HepG2 (cell line): Measurements from ENCODE around the gene DPP7. TPM values are rescaled to one million over a fixed set of nuclear protein-coding genes. Genes with fewer than 3 reads are reported as not detected.
A peak's percentile ranks its signal among the peaks of the same experiment; 100 is the strongest.

Experiments used
- HDAC2 ChIP-seq: sonication (generic); formaldehyde crosslinking; IDR thresholded peaks from 2 replicates; pipeline ENCODE4 v1.4.0; 2020; ENCODE audit warnings: missing genetic modification reagents
- RELA ChIP-seq: sonication (generic); formaldehyde crosslinking; IDR thresholded peaks from 2 replicates; pipeline ENCODE4 v1.4.0; 2020; ENCODE audit warnings: missing genetic modification reagents
- ZFYVE20 ChIP-seq: sonication (generic); formaldehyde crosslinking; IDR thresholded peaks from 2 replicates; pipeline ENCODE4 v1.8.0; 2023; ENCODE audit warnings: low read depth, mild to moderate bottlenecking, moderate library complexity, missing genetic modification reagents, borderline replicate concordance
- ZNF30 ChIP-seq: sonication (generic); formaldehyde crosslinking; IDR thresholded peaks from 2 replicates; pipeline ENCODE4 v1.5.0; 2020; ENCODE audit warnings: mild to moderate bottlenecking, missing genetic modification reagents
- ZNF629 ChIP-seq: sonication (generic); formaldehyde crosslinking; conservative IDR thresholded peaks from 2 replicates; pipeline ENCODE4 v1.5.0; 2020; ENCODE audit warnings: missing genetic modification reagents
- ZNF644 ChIP-seq: IDR thresholded peaks from 2 replicates; pipeline ENCODE4 v1.6.1; 2016; ENCODE audit warnings: low read depth
- ZSCAN25 ChIP-seq: sonication (generic); formaldehyde crosslinking; IDR thresholded peaks from 2 replicates; pipeline ENCODE4 v1.8.0; 2022; ENCODE audit warnings: mild to moderate bottlenecking, missing genetic modification reagents
- polyA plus RNA-seq, 8 experiments: library from polyadenylated mRNA; depleted of rRNA in 3 of 8; stranded (reverse) in 7 of 8; unstranded in 1 of 8; fragments of >200 nt; fragmentation: Illumina TruSeq in 4 of 8; extraction: Trizol in 4 of 8; gene quantifications; 2 replicates each; pipeline versions ENCODE4 v1.2.1 to v1.2.3, GENCODE V29; 2011 to 2016; ENCODE audit warnings: low read depth in 4 of 8, missing spikeins in 1 of 8, mixed read lengths in 1 of 8; ENCODE audit not compliant: insufficient read depth in 1 of 8
- total RNA-seq, 5 experiments: library from RNA; depleted of rRNA; stranded (reverse); fragments of >200 nt; fragmentation: Illumina TruSeq; extraction: Trizol; gene quantifications; 2 replicates each; pipeline ENCODE4 v1.2.3, GENCODE V29; 2016; ENCODE audit warnings: low read depth in 1 of 5
- TF ChIP-seq, protein P1 (sequence below): sonication (generic); formaldehyde crosslinking; IDR thresholded peaks from 2 replicates; pipeline ENCODE4 v1.4.0; 2020; ENCODE audit warnings: missing genetic modification reagents
- TF ChIP-seq, protein P2 (sequence below): sonication (generic); formaldehyde crosslinking; IDR thresholded peaks from 2 replicates; pipeline ENCODE4 v1.5.0; 2020; ENCODE audit warnings: mild to moderate bottlenecking, missing genetic modification reagents
- TF ChIP-seq, protein P3 (sequence below): sonication (generic); formaldehyde crosslinking; IDR thresholded peaks from 2 replicates; pipeline ENCODE4 v1.5.0; 2020; ENCODE audit warnings: mild to moderate bottlenecking, missing genetic modification reagents, borderline replicate concordance
- TF ChIP-seq, protein P4 (sequence below): sonication (generic); formaldehyde crosslinking; IDR thresholded peaks from 2 replicates; pipeline ENCODE4 v1.5.0; 2020; ENCODE audit warnings: missing genetic modification reagents, mild to moderate bottlenecking, borderline replicate concordance

The DPP7 gene
- total and polyA plus RNA-seq, 2 of the 13 experiments (the other 11 are each of a cell fraction or from before 2014, with no cell fraction given), result 1.2 to 4.5 TPM

- TF ChIP-seq, protein P1, sequence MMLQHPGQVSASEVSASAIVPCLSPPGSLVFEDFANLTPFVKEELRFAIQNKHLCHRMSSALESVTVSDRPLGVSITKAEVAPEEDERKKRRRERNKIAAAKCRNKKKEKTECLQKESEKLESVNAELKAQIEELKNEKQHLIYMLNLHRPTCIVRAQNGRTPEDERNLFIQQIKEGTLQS, result no peak
- TF ChIP-seq ZSCAN25 (CRISPR knock-in tag), result no peak
- no peak for TF ChIP-seq ZFYVE20 (CRISPR knock-in tag)
- no peak for TF ChIP-seq ZNF629 (CRISPR knock-in tag)
- TF ChIP-seq ZNF644 (CRISPR knock-in tag), result no peak
- TF ChIP-seq, protein P2, sequence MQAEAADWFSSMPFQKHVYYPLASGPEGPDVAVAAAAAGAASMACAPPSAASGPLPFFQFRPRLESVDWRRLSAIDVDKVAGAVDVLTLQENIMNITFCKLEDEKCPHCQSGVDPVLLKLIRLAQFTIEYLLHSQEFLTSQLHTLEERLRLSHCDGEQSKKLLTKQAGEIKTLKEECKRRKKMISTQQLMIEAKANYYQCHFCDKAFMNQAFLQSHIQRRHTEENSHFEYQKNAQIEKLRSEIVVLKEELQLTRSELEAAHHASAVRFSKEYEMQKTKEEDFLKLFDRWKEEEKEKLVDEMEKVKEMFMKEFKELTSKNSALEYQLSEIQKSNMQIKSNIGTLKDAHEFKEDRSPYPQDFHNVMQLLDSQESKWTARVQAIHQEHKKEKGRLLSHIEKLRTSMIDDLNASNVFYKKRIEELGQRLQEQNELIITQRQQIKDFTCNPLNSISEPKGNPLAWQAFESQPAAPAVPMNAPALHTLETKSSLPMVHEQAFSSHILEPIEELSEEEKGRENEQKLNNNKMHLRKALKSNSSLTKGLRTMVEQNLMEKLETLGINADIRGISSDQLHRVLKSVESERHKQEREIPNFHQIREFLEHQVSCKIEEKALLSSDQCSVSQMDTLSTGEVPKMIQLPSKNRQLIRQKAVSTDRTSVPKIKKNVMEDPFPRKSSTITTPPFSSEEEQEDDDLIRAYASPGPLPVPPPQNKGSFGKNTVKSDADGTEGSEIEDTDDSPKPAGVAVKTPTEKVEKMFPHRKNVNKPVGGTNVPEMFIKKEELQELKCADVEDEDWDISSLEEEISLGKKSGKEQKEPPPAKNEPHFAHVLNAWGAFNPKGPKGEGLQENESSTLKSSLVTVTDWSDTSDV, result peak; percentile 54; the same call in 1 of the 2 replicates
- no peak for TF ChIP-seq RELA
- TF ChIP-seq, protein P3, sequence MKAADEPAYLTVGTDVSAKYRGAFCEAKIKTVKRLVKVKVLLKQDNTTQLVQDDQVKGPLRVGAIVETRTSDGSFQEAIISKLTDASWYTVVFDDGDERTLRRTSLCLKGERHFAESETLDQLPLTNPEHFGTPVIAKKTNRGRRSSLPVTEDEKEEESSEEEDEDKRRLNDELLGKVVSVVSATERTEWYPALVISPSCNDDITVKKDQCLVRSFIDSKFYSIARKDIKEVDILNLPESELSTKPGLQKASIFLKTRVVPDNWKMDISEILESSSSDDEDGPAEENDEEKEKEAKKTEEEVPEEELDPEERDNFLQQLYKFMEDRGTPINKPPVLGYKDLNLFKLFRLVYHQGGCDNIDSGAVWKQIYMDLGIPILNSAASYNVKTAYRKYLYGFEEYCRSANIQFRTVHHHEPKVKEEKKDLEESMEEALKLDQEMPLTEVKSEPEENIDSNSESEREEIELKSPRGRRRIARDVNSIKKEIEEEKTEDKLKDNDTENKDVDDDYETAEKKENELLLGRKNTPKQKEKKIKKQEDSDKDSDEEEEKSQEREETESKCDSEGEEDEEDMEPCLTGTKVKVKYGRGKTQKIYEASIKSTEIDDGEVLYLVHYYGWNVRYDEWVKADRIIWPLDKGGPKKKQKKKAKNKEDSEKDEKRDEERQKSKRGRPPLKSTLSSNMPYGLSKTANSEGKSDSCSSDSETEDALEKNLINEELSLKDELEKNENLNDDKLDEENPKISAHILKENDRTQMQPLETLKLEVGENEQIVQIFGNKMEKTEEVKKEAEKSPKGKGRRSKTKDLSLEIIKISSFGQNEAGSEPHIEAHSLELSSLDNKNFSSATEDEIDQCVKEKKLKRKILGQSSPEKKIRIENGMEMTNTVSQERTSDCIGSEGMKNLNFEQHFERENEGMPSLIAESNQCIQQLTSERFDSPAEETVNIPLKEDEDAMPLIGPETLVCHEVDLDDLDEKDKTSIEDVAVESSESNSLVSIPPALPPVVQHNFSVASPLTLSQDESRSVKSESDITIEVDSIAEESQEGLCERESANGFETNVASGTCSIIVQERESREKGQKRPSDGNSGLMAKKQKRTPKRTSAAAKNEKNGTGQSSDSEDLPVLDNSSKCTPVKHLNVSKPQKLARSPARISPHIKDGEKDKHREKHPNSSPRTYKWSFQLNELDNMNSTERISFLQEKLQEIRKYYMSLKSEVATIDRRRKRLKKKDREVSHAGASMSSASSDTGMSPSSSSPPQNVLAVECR (CRISPR knock-in tag), result peak; percentile 52
- TF ChIP-seq ZNF30 (CRISPR knock-in tag), result peak; percentile 15; the same call in 1 of the 2 replicates
- peak; percentile 3; the same call in 1 of the 2 replicates for TF ChIP-seq HDAC2 (CRISPR knock-in tag)
- TF ChIP-seq, protein P4, sequence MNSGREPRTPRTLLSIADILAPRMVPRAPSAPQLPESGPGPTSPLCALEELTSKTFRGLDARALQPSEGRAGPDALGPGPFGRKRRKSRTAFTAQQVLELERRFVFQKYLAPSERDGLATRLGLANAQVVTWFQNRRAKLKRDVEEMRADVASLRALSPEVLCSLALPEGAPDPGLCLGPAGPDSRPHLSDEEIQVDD (CRISPR knock-in tag), result 0 out of 2 replicates have a peak, but pooled peaks have one; percentile 34
Observed at GRCh38 chr9:137068539-137069507, 45.7 kb downstream of the DPP7 start (continued).
